ENCODE measurements around the gene PCOLCE2.

Gene PCOLCE2

DNA sequence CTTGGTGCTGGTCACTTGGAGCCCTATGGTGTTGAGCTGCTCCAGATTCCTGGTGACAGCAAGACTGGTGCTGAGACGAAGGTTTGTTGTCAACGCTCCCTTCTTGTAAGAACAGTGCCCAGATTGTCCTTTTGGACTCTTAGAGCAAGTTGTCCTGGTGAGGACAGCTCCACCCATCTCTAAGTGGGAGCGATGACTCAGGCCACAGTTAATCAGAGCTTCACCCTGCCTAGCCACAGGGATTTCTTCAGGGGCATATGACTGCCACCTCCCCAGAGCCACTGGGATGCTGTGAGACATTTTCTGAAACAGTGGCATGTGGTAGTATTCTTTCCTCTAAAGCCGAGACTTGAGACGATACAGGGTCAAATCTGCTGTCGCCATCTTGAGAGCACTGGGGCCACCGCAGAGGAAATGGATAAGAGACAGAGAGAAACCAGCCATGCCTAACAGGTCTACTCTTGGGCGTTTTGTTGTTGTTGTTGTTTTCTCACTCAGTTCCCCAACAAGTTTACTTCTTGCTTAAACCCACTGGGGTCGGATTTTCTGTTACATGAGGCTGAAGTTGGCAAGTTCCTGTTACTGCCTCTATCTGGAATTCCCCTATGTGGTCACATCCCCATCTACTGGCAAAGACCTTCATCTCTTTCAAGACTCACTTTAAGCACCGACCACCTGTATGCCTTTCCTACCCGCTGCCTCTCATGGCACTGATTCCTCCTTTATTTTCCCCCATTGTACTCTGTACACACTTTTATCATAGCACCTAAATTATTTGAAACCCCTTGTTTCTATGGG lies 16.0 kb upstream of the PCOLCE2 start:
- no peak overlapping the region for H3K4me3 ChIP-seq (ENCODE audit: low read depth, low read length)
- TF ChIP-seq, protein P1, sequence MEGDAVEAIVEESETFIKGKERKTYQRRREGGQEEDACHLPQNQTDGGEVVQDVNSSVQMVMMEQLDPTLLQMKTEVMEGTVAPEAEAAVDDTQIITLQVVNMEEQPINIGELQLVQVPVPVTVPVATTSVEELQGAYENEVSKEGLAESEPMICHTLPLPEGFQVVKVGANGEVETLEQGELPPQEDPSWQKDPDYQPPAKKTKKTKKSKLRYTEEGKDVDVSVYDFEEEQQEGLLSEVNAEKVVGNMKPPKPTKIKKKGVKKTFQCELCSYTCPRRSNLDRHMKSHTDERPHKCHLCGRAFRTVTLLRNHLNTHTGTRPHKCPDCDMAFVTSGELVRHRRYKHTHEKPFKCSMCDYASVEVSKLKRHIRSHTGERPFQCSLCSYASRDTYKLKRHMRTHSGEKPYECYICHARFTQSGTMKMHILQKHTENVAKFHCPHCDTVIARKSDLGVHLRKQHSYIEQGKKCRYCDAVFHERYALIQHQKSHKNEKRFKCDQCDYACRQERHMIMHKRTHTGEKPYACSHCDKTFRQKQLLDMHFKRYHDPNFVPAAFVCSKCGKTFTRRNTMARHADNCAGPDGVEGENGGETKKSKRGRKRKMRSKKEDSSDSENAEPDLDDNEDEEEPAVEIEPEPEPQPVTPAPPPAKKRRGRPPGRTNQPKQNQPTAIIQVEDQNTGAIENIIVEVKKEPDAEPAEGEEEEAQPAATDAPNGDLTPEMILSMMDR (conservative IDR thresholded peaks at IDR 0.05; ENCODE audit: low read depth, low read length): peak; percentile 40
- DNase-seq (ENCODE audit: low read depth): peak; percentile 70

DNA sequence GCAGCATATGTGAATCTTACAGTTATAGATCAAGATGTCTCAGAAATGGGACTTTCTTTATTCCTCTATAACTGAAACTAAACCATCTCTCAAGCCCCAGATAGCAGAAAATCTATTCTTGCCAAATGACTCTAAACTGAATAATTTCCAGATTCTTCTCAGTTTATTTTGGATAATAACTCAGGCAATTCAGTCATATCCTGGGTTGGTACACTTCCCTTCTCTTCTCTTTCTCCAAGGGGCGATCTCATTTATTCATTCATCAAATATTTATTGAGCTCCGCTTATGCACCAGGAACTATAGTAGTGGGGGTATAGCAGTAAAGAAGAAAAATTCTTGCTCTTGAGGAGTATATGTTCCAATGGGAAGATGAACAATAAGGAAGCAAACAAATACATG lies 13.5 kb upstream of the PCOLCE2 start:
- TF ChIP-seq, protein P1 (conservative IDR thresholded peaks at IDR 0.05; ENCODE audit: low read depth, low read length): no peak
- no peak for DNase-seq (ENCODE audit: low read depth)
- no peak overlapping the region for H3K4me3 ChIP-seq (ENCODE audit: low read depth, low read length)

DNA sequence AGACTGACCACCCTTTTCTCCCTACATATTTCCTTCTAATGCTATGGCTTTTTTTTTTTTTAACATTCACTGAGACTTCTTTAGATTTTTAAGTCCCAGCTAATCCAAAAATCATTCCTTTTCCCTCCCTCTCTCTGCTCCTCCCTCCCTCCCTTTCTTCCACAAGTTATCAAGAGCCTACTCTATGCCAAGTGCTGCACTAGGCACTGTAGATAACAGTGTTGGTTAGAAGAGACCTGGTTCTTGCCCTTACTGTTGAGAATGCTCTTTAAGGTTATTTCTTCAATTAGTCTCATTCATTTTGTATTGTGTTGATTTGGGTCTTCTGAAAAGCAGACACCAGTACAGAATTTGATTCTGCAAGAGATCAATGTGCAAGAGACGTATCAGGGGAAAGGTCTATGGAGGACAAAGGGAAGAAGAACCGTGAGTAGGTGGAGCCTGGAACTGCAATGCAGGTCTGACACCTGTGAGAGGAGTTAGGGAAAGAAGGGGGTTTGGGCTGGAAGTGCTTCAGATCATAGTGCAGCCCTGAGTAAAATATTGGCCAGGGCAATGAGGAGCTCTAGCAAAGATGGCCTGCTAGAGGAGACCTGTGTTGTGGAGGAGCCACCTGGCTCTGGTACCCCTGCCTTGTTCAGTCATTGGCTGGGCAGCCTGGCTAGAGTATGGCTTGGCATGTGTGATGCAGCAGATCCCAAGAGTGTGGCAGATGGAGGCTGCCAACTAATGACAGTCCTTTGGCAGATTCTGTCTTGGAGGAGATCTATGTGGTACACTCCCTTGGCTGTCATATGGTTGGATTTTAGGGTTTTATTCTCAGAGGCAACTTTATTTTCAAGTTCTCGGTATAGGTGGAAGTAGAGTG lies 9.7 kb upstream of the PCOLCE2 start:
- DNase-seq (ENCODE audit: low read depth): no peak
- H3K4me3 ChIP-seq (ENCODE audit: low read depth, low read length): no peak overlapping the region
- TF ChIP-seq, protein P1 (conservative IDR thresholded peaks at IDR 0.05; ENCODE audit: low read depth, low read length): no peak

DNA sequence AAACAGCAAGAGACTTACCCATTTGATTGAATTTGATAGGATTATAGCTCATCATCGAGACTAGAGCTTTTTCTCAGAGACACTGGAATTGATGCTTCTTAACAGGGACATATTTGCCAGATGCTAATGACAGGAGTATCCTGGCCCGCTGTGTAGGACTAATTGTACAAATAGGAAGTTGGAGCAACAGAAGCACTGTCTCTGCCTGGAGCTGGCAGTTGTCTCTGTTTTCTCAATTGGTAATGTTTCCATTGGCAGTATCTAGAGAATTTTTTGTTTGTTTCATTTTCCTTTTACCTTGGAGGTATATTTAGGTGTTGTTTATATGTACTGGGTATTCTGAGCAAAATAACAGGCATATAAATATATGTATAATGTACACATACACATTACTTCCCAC lies 8.9 kb upstream of the PCOLCE2 start:
- TF ChIP-seq, protein P1 (conservative IDR thresholded peaks at IDR 0.05; ENCODE audit: low read depth, low read length): no peak
- no peak for DNase-seq (ENCODE audit: low read depth)
- no peak overlapping the region for H3K4me3 ChIP-seq (ENCODE audit: low read depth, low read length)

DNA sequence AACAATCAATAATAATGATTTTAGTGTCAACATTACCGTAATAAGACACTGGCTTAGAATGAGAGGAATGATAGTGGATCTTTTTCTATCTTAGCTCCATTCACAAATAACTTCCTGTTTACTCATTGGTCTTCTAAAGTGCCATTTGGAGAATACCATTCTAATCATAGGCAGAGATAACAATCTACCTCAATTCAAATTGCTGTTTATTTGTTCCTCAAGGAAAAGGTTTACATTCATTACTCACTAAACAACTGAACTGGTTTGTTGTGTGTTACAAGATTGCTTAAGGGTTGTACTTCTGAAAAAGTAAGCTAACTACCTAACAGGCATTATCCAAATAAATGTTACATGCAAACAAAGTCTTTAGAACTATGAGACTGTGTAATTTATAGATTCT lies 8.1 kb upstream of the PCOLCE2 start:
- TF ChIP-seq, protein P1 (conservative IDR thresholded peaks at IDR 0.05; ENCODE audit: low read depth, low read length): no peak
- no peak for DNase-seq (ENCODE audit: low read depth)
- H3K4me3 ChIP-seq (ENCODE audit: low read depth, low read length): no peak overlapping the region

DNA sequence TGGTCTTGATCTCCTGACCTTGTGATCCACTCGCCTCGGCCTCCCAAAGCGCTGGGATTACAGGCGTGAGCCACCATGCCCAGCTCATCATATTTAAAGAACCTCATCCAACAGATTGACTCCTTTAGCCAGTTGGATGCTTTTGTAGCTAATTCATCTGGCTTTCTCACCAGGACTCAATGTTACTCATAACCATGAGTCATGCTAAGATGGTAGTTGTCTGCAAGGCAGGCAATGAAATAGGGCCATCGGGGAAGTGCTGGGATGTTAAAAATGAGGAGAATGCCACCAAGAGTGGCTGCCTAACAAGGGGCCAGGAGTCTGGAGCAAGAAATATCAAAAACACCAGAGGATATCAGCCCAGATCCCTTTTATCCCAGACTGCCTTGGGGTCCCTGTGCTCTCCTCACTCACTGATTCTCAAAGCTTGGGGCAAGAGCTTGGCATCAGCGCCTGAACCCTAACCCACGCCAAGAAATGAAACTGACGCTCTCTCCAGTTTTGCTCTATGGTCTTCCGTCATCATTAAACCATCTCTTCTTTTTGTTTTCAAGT lies 7.4 kb upstream of the PCOLCE2 start:
- peak; percentile 62 for DNase-seq (ENCODE audit: low read depth)
- no peak overlapping the region for H3K4me3 ChIP-seq (ENCODE audit: low read depth, low read length)
- TF ChIP-seq, protein P1 (conservative IDR thresholded peaks at IDR 0.05; ENCODE audit: low read depth, low read length): no peak

All from choroid plexus epithelial cell (primary cell).